H9 (cell line): ENCODE results near the gene DGCR2. TPM values are rescaled to one million over a fixed set of nuclear protein-coding genes. Genes with fewer than 3 reads are reported as not detected.

Experiments
- DNase-seq: peaks from one replicate; pipeline ENCODE4 v3.0.0-alpha.2; 2017
- H2AFZ ChIP-seq: one replicate; pipeline ENCODE4 v1.6.1; 2013; ENCODE audit warnings: mild to moderate bottlenecking, low read length, control low read depth, moderate library complexity
- H2AK5ac ChIP-seq: 2 replicates; pipeline ENCODE4 v1.6.1; 2013; ENCODE audit warnings: low read length, control low read depth, mixed read lengths; ENCODE audit not compliant: insufficient read length
- H2BK120ac ChIP-seq: one replicate; pipeline ENCODE4 v1.6.1; 2013; ENCODE audit warnings: low read depth, mild to moderate bottlenecking, low read length, control low read depth, inconsistent platforms; ENCODE audit not compliant: poor library complexity, severe bottlenecking
- H2BK12ac ChIP-seq: 2 replicates; pipeline ENCODE4 v1.6.1; 2013; ENCODE audit warnings: low read length, control low read depth, mixed read lengths, low read depth; ENCODE audit not compliant: insufficient read length
- H2BK15ac ChIP-seq: 2 replicates; pipeline ENCODE4 v1.6.1; 2013; ENCODE audit warnings: low read depth, low read length, control low read depth
- H2BK20ac ChIP-seq: one replicate; pipeline ENCODE4 v1.6.1; 2013; ENCODE audit warnings: low read depth, mild to moderate bottlenecking, low read length, control low read depth, inconsistent platforms; ENCODE audit not compliant: poor library complexity, severe bottlenecking
- H2BK5ac ChIP-seq: 2 replicates; pipeline ENCODE4 v1.6.1; 2013; ENCODE audit warnings: low read length, control low read depth, mixed read lengths; ENCODE audit not compliant: insufficient read length
- H3K14ac ChIP-seq: 2 replicates; pipeline ENCODE4 v1.6.1; 2013; ENCODE audit warnings: low read length, control low read depth; ENCODE audit not compliant: insufficient read depth
- H3K18ac ChIP-seq: 2 replicates; pipeline ENCODE4 v1.6.1; 2013; ENCODE audit warnings: low read depth, mild to moderate bottlenecking, mixed read lengths, low read length, control low read depth; ENCODE audit not compliant: insufficient read length
- H3K23ac ChIP-seq: 2 replicates; pipeline ENCODE4 v1.6.1; 2013; ENCODE audit warnings: low read length, control low read depth, mixed read lengths, low read depth; ENCODE audit not compliant: insufficient read length
- H3K23me2 ChIP-seq: 2 replicates; pipeline ENCODE4 v1.6.1; 2013; ENCODE audit warnings: low read depth, mild to moderate bottlenecking, mixed read lengths, low read length, control low read depth; ENCODE audit not compliant: insufficient read length, poor library complexity, severe bottlenecking
- H3K27ac ChIP-seq: 2 replicates; pipeline ENCODE4 v1.5.1; 2013; ENCODE audit warnings: low read length, control low read depth, mixed read lengths, low read depth; ENCODE audit not compliant: insufficient read length
- H3K27me3 ChIP-seq: 2 replicates; pipeline ENCODE4 v1.6.1; 2013; ENCODE audit warnings: low read length, control low read depth, inconsistent platforms; ENCODE audit not compliant: insufficient read depth
- H3K4ac ChIP-seq: 2 replicates; pipeline ENCODE4 v1.6.1; 2013; ENCODE audit warnings: low read depth, mild to moderate bottlenecking, control low read depth, inconsistent platforms, low read length, moderate library complexity
- H3K4me1 ChIP-seq: 2 replicates; pipeline ENCODE4 v1.6.1; 2013; ENCODE audit warnings: low read length, control low read depth, inconsistent platforms; ENCODE audit not compliant: insufficient read depth
- H3K4me2 ChIP-seq: 2 replicates; pipeline ENCODE4 v1.6.1; 2013; ENCODE audit warnings: low read length, control low read depth, mixed read lengths; ENCODE audit not compliant: insufficient read length, insufficient read depth
- H3K56ac ChIP-seq: 2 replicates; pipeline ENCODE4 v1.6.1; 2013; ENCODE audit warnings: low read depth, mild to moderate bottlenecking, mixed read lengths, low read length, control low read depth; ENCODE audit not compliant: insufficient read length
- H3K79me1 ChIP-seq: 2 replicates; pipeline ENCODE4 v1.6.1; 2013; ENCODE audit warnings: low read depth, mild to moderate bottlenecking, moderate library complexity, low read length, control low read depth, inconsistent platforms; ENCODE audit not compliant: insufficient read depth, poor library complexity, severe bottlenecking
- H3K79me2 ChIP-seq: 2 replicates; pipeline ENCODE4 v1.6.1; 2013; ENCODE audit warnings: low read length, control low read depth, inconsistent platforms; ENCODE audit not compliant: insufficient read depth
- H3K9ac ChIP-seq: 2 replicates; pipeline ENCODE4 v1.6.1; 2013; ENCODE audit warnings: low read length, control low read depth, mixed read lengths; ENCODE audit not compliant: insufficient read length; ENCODE audit errors: extremely low read depth
- H3K9me3 ChIP-seq: one replicate; pipeline ENCODE4 v1.6.1; 2013; ENCODE audit warnings: low read depth, low read length, inconsistent platforms; ENCODE audit not compliant: control insufficient read depth
- H3T11ph ChIP-seq: one replicate; pipeline ENCODE4 v1.6.1; 2013; ENCODE audit warnings: mild to moderate bottlenecking, low read length, control low read depth, inconsistent platforms
- H4K20me1 ChIP-seq: one replicate; pipeline ENCODE4 v1.6.1; 2013; ENCODE audit not compliant: control insufficient read depth, insufficient read length, insufficient read depth
- H4K5ac ChIP-seq: 2 replicates; pipeline ENCODE4 v1.6.1; 2013; ENCODE audit warnings: low read depth, mild to moderate bottlenecking, mixed read lengths, low read length, control low read depth; ENCODE audit not compliant: insufficient read length
- H4K8ac ChIP-seq: replicated peaks from 2 replicates; pipeline ENCODE4 v1.6.1; 2013; ENCODE audit warnings: low read length, control low read depth, mixed read lengths, low read depth; ENCODE audit not compliant: insufficient read length
- H4K91ac ChIP-seq: 2 replicates; pipeline ENCODE4 v1.6.1; 2013; ENCODE audit warnings: low read depth, mild to moderate bottlenecking, moderate library complexity, mixed read lengths, low read length, control low read depth; ENCODE audit not compliant: insufficient read length
- H3K27ac Mint-ChIP-seq, 3 experiments: 2 replicates in 2 of 3; 3 replicates in 1 of 3; pipeline ENCODE4 v1.8.0; 2020 to 2021; ENCODE audit warnings: mixed read lengths in 3 of 3, mild to moderate bottlenecking in 1 of 3, moderate library complexity in 1 of 3
- H3K27me3 Mint-ChIP-seq: 2 replicates; pipeline ENCODE4 v1.8.0; 2021; ENCODE audit warnings: low read depth, mild to moderate bottlenecking, moderate library complexity, mixed read lengths
- H3K36me3 Mint-ChIP-seq, 3 experiments: 2 replicates in 2 of 3; 3 replicates in 1 of 3; pipeline ENCODE4 v1.8.0; 2020 to 2021; ENCODE audit warnings: low read depth in 3 of 3, mixed read lengths in 3 of 3; ENCODE audit not compliant: insufficient read depth in 1 of 3
- H3K4me1 Mint-ChIP-seq, 2 experiments: 2 replicates each; pipeline ENCODE4 v1.8.0; 2020; ENCODE audit warnings: mixed read lengths in 2 of 2
- H3K4me3 Mint-ChIP-seq, 2 experiments: 2 replicates in 1 of 2; 3 replicates in 1 of 2; pipeline ENCODE4 v1.8.0; 2020 to 2021; ENCODE audit warnings: mild to moderate bottlenecking in 2 of 2, mixed read lengths in 2 of 2, moderate library complexity in 1 of 2
- H3K9me3 Mint-ChIP-seq, 2 experiments: 2 replicates in 1 of 2; 3 replicates in 1 of 2; pipeline ENCODE4 v1.8.0; 2020; ENCODE audit warnings: mild to moderate bottlenecking in 2 of 2, mixed read lengths in 2 of 2, moderate library complexity in 1 of 2
- WGBS: extraction: QIAGEN DNeasy Blood & Tissue Kit; methylation state at CpG from one replicate; pipeline ENCODE4 v1.1.7; 2013; ENCODE audit warnings: missing lambda C conversion rate, low lambda C conversion rate, mixed read lengths; ENCODE audit not compliant: insufficient read length; ENCODE audit errors: extremely low coverage; 5-methylcytosine and 5-hydroxymethylcytosine counted together
- total RNA-seq: library from RNA; stranded (reverse); gene quantifications from 2 replicates; pipeline ENCODE4 v1.2.1, GENCODE V29; 2021
- TF ChIP-seq, protein P1 (sequence below): fragments of 200-600 bp; sonication (generic); conservative IDR thresholded peaks from 3 replicates; pipeline ENCODE4 v1.8.0; 2021; ENCODE audit warnings: antibody characterized with exemption, mild to moderate bottlenecking

DGCR2 gene
- total RNA-seq, 1 experiment from 2014 or later: 47.2 TPM

DNA sequence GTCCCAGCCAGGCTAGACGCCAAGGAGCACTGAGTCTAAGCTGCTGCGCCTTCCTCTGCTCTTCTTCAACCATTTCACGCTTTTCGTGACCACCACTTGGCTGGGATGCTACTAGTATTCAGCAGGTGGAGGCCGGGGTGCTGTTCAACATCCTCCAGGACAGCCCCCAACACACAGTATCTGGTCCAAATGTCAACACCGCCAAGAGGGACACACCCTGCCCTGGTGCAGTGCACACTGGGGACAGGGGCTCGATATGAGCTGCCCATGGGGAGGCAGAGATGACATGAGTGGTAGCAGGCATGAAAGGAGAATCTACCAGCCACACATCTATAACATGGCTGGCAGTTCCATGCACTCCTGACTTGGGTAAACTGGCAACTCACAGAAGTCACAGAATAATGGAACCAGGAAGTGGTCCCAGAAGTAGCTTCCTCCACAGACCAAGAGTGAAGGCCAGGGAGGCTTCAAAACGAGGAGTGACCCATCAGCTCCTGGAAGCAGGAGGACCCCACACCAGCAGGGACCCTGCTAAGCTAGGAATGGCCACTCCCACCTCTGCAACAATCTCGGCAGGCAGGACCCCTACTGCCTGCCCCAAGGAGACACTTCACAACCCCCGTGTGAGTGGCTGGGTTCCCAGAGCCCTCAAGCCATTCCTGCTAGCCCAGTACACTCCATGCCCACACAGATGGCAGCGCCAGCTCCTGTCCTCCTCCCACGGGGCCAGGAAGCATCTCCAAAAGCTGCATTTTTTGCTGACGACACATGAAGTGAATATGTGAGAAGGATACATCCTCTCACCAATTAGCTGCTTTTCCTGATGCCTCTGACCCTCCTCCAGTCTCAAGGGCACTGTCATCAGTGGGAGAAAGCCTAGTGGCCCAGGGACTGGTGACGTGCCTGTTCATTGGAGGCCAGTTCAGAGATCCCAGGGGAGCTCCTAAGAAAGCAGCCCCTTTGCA lies 78.8 kb downstream of the DGCR2 start:
- no CpG with 5 or more reads among the region's 14 CpGs for WGBS
- no peak for DNase-seq
- Histone ChIP-seq H4K8ac (no peak overlapping the region), H2BK120ac (no peak overlapping the region), H3K4me1 (no peaks in the 10 kb centered on the region), H4K20me1 (no peaks in the 10 kb centered on the region), H3K27me3 (no peaks in the 10 kb centered on the region), H2BK20ac (no peak overlapping the region), H3K56ac (no peak overlapping the region), H3K27ac (no peak overlapping the region), H2AFZ (no peak overlapping the region), H3K23me2 (no peaks in the 10 kb centered on the region), H3K23ac (no peak overlapping the region), H3K9me3 (no peaks in the 10 kb centered on the region), H2BK15ac (no peak overlapping the region), H2AK5ac (no peak overlapping the region), H4K91ac (no peak overlapping the region), H3K79me2 (no peaks in the 10 kb centered on the region), H2BK5ac (no peak overlapping the region), H3K79me1 (no peaks in the 10 kb centered on the region), H3K9ac (no peak overlapping the region), H3K14ac (no peak overlapping the region), H3K4me2 (no peak overlapping the region), H3T11ph (no peak overlapping the region), H3K4ac (no peak overlapping the region), H4K5ac (no peak overlapping the region), H3K18ac (no peak overlapping the region), H2BK12ac (no peak overlapping the region)
- Mint-ChIP-seq H3K9me3 (no peaks in the 10 kb centered on the region), H3K4me1 (no peaks in the 10 kb centered on the region), H3K4me3 (no peak overlapping the region), H3K27ac (no peak overlapping the region), H3K27me3 (no peaks in the 10 kb centered on the region), H3K36me3 (peaks cover 21 to 70% (median 64%) of the 10 kb centered on the region in 3 experiments; a peak in 6 of 7 replicates)
- TF ChIP-seq, protein P1, sequence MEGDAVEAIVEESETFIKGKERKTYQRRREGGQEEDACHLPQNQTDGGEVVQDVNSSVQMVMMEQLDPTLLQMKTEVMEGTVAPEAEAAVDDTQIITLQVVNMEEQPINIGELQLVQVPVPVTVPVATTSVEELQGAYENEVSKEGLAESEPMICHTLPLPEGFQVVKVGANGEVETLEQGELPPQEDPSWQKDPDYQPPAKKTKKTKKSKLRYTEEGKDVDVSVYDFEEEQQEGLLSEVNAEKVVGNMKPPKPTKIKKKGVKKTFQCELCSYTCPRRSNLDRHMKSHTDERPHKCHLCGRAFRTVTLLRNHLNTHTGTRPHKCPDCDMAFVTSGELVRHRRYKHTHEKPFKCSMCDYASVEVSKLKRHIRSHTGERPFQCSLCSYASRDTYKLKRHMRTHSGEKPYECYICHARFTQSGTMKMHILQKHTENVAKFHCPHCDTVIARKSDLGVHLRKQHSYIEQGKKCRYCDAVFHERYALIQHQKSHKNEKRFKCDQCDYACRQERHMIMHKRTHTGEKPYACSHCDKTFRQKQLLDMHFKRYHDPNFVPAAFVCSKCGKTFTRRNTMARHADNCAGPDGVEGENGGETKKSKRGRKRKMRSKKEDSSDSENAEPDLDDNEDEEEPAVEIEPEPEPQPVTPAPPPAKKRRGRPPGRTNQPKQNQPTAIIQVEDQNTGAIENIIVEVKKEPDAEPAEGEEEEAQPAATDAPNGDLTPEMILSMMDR: no peak
